Measurements from ENCODE around the gene IGSF9.

- TF ChIP-seq POLR2A (IDR thresholded peaks at IDR 0.05) = no peak
- TF ChIP-seq CTCF (IDR thresholded peaks at IDR 0.05) = no peak
- TF ChIP-seq POLR2AphosphoS5 (IDR thresholded peaks at IDR 0.05) = no peak
- TF ChIP-seq EP300 (IDR thresholded peaks at IDR 0.05) = no peak
Measured at GRCh38 chr1:159990005-159990404, 44.6 kb upstream of the IGSF9 start.

Data from stomach (tissue), 4 donors.